Neural cell (in vitro differentiated cells): Measurements from ENCODE around the gene SLC30A5. TPM values are rescaled to one million over a fixed set of nuclear protein-coding genes. Genes with fewer than 3 reads are reported as not detected.

Source experiments
- H2AFZ ChIP-seq: fragments of 200-600, 300-800 bp; sonication (generic), shearing (Covaris generic); 2 replicates; pipeline ENCODE4 v1.6.0; 2014; ENCODE audit warnings: low read depth, mild to moderate bottlenecking, antibody characterized with exemption, low read length, moderate library complexity
- H3F3A ChIP-seq: fragments of 200-600 bp; shearing (Covaris generic); 2 replicates; pipeline ENCODE4 v1.6.1; 2016; ENCODE audit warnings: mild to moderate bottlenecking, moderate library complexity, mixed read lengths, antibody characterized with exemption, low read length; ENCODE audit not compliant: insufficient read depth, poor library complexity, severe bottlenecking
- H3K27ac ChIP-seq: fragments of 200-600, 300-800 bp; sonication (generic), shearing (Covaris generic); 2 replicates; pipeline ENCODE4 v1.5.1; 2014; ENCODE audit warnings: mild to moderate bottlenecking, low read length, moderate library complexity
- H3K27me3 ChIP-seq: fragments of 300-800, 200-600 bp; sonication (generic), shearing (Covaris generic); 2 replicates; pipeline ENCODE4 v1.6.0; 2014; ENCODE audit warnings: mild to moderate bottlenecking, low read depth, low read length, moderate library complexity; ENCODE audit not compliant: insufficient read depth
- H3K36me3 ChIP-seq: fragments of 300-800, 200-600 bp; sonication (generic), shearing (Covaris generic); 2 replicates; pipeline ENCODE4 v1.5.1; 2014; ENCODE audit warnings: mild to moderate bottlenecking, antibody characterized with exemption, low read length, moderate library complexity; ENCODE audit not compliant: insufficient read depth
- H3K4me2 ChIP-seq: fragments of 300-800, 200-600 bp; sonication (generic), shearing (Covaris generic); 2 replicates; pipeline ENCODE4 v1.6.0; 2014; ENCODE audit warnings: mild to moderate bottlenecking, low read length
- H3K4me3 ChIP-seq: fragments of 300-800, 200-600 bp; sonication (generic), shearing (Covaris generic); 2 replicates; pipeline ENCODE4 v1.5.1; 2014; ENCODE audit warnings: mild to moderate bottlenecking, low read length, moderate library complexity
- H3K79me2 ChIP-seq: fragments of 200-600 bp; shearing (Covaris generic); replicated peaks from 2 replicates; pipeline ENCODE4 v1.6.0; 2014; ENCODE audit warnings: mild to moderate bottlenecking, low read length, moderate library complexity; ENCODE audit not compliant: insufficient read depth
- H3K9ac ChIP-seq: fragments of 300-800, 200-600 bp; sonication (generic), shearing (Covaris generic); 2 replicates; pipeline ENCODE4 v1.6.1; 2016; ENCODE audit warnings: mild to moderate bottlenecking, low read length, mixed read lengths
- H3K9me2 ChIP-seq: fragments of 200-600 bp; shearing (Covaris generic); 2 replicates; pipeline ENCODE4 v1.6.1; 2016; ENCODE audit warnings: mild to moderate bottlenecking, low read length, mixed read lengths; ENCODE audit not compliant: insufficient read depth
- H3K9me3 ChIP-seq: fragments of 200-600, 300-800 bp; sonication (generic), shearing (Covaris generic); 2 replicates; pipeline ENCODE4 v1.6.1; 2016; ENCODE audit warnings: mild to moderate bottlenecking, mixed run types, low read length, moderate library complexity, mixed read lengths
- H4K20me1 ChIP-seq: fragments of 200-600 bp; shearing (Covaris generic); 2 replicates; pipeline ENCODE4 v1.6.1; 2016; ENCODE audit warnings: mild to moderate bottlenecking, mixed run types; ENCODE audit not compliant: insufficient read depth
- CTCF ChIP-seq: fragments of 450-650 bp; IDR thresholded peaks from 2 replicates; pipeline ENCODE4 v1.5.1; 2014; ENCODE audit warnings: antibody characterized with exemption, mild to moderate bottlenecking, moderate library complexity; ENCODE audit not compliant: poor library complexity, severe bottlenecking
- EP300 ChIP-seq: fragments of 450-650 bp; conservative IDR thresholded peaks from 2 replicates; pipeline ENCODE4 v1.6.1; 2014; ENCODE audit warnings: antibody characterized with exemption, mild to moderate bottlenecking, moderate library complexity; ENCODE audit not compliant: poor library complexity, severe bottlenecking
- EZH2 ChIP-seq: fragments of 200-600, 300-800 bp; shearing (Covaris generic), sonication (generic); IDR thresholded peaks from 2 replicates; pipeline ENCODE4 v1.6.1; 2014; ENCODE audit warnings: antibody characterized with exemption, low read length, borderline replicate concordance, mild to moderate bottlenecking; ENCODE audit not compliant: insufficient read depth, poor library complexity, severe bottlenecking
- MXI1 ChIP-seq: fragments of 450-650 bp; conservative IDR thresholded peaks from 2 replicates; pipeline ENCODE4 v1.6.1; 2014; ENCODE audit warnings: antibody characterized with exemption, mild to moderate bottlenecking; ENCODE audit not compliant: poor library complexity, severe bottlenecking
- POLR2AphosphoS5 ChIP-seq: IDR thresholded peaks from 2 replicates; pipeline ENCODE4 v1.6.1; 2012
- RAD21 ChIP-seq: fragments of 450-650 bp; conservative IDR thresholded peaks from 2 replicates; pipeline ENCODE4 v1.6.1; 2014; ENCODE audit warnings: antibody characterized with exemption, mild to moderate bottlenecking, moderate library complexity
- REST ChIP-seq: IDR thresholded peaks from 2 replicates; pipeline ENCODE4 v1.6.1; 2012; ENCODE audit warnings: borderline replicate concordance
- SMC3 ChIP-seq: fragments of 450-650 bp; conservative IDR thresholded peaks from 2 replicates; pipeline ENCODE4 v1.6.1; 2014; ENCODE audit warnings: antibody characterized with exemption, mild to moderate bottlenecking, moderate library complexity; ENCODE audit not compliant: poor library complexity
- TAF1 ChIP-seq: IDR thresholded peaks from 2 replicates; pipeline ENCODE4 v1.6.1; 2012; ENCODE audit warnings: low read depth
- polyA plus RNA-seq: library from polyadenylated mRNA; depleted of rRNA; stranded (reverse); fragments of >200 nt; gene quantifications from 2 replicates; pipeline ENCODE4 v1.2.3, GENCODE V29; 2014

SLC30A5 gene
- polyA plus RNA-seq, 1 donor from 2014 or later, result 44.1 TPM

- Histone ChIP-seq H2AFZ (no peak overlapping the region), H3K27me3 (no peaks in the 10 kb centered on the region), H3F3A (no peaks in the 10 kb centered on the region), H3K9ac (no peak overlapping the region), H3K9me2 (no peaks in the 10 kb centered on the region), H3K9me3 (no peaks in the 10 kb centered on the region), H3K4me2 (no peak overlapping the region), H3K79me2 (no peaks in the 10 kb centered on the region), H3K27ac (no peak overlapping the region), H3K4me3 (no peak overlapping the region), H4K20me1 (no peaks in the 10 kb centered on the region), H3K36me3 (no peaks in the 10 kb centered on the region)
- TF ChIP-seq SMC3, result no peak
- no peak for TF ChIP-seq POLR2AphosphoS5
- TF ChIP-seq RAD21, result no peak
- TF ChIP-seq CTCF, result no peak
Observed at GRCh38 chr5:69052181-69052580, 41.6 kb upstream of the SLC30A5 start.

GRCh38 chr5:69074664-69075521 lies 18.9 kb upstream of the SLC30A5 start:
- no peaks in the 10 kb centered on the region for H3K9me3 ChIP-seq
- H3K79me2 ChIP-seq, result no peaks in the 10 kb centered on the region
- no peak overlapping the region for H2AFZ ChIP-seq
- H3K4me3 ChIP-seq, result no peak overlapping the region
- no peaks in the 10 kb centered on the region for H3F3A ChIP-seq
- H3K27ac ChIP-seq, result no peak overlapping the region
- no peak overlapping the region for H3K4me2 ChIP-seq
- TF ChIP-seq EZH2 (no peak), MXI1 (no peak), EP300 (no peak), CTCF (no peak), RAD21 (no peak), REST (no peak), POLR2AphosphoS5 (no peak), TAF1 (no peak), SMC3 (no peak)
- no peaks in the 10 kb centered on the region for H4K20me1 ChIP-seq
- no peaks in the 10 kb centered on the region for H3K9me2 ChIP-seq
- H3K9ac ChIP-seq, result no peak overlapping the region
- H3K27me3 ChIP-seq, result no peaks in the 10 kb centered on the region
- no peaks in the 10 kb centered on the region for H3K36me3 ChIP-seq
